ENCODE data around the gene CEPT1. TPM values are rescaled to one million over a fixed set of nuclear protein-coding genes. Genes with fewer than 3 reads are reported as not detected.

The CEPT1 gene
- total and polyA plus RNA-seq, 2 of the 4 experiments (the other 2 are of a cell fraction) = 13.3 to 27.4 TPM

- Histone ChIP-seq H3K79me1 (ENCODE audit: low read depth in 1 of 2, low read length in 2 of 2) (no peaks in the 10 kb centered on the region), H2AFZ (replicated peaks; ENCODE audit: low read length, poor library complexity) (no peak overlapping the region), H3K9me1 (ENCODE audit: insufficient read depth, low read length) (no peaks in the 10 kb centered on the region), H3K4ac (ENCODE audit: low read depth, low read length) (no peak overlapping the region), H3K18ac (ENCODE audit: low read depth, low read length) (no peak overlapping the region), H2BK20ac (ENCODE audit: low read depth, low read length) (no peak overlapping the region), H2BK120ac (ENCODE audit: low read depth, low read length) (no peak overlapping the region), H4K20me1 (ENCODE audit: insufficient read depth, low read length) (no peaks in the 10 kb centered on the region), H2AK5ac (ENCODE audit: low read depth, low read length) (no peak overlapping the region), H3K27ac (ENCODE audit: insufficient read depth, low read length) (no peak overlapping the region), H3K56ac (ENCODE audit: extremely low read depth, insufficient read depth, low read length) (no peak overlapping the region), H4K8ac (ENCODE audit: low read depth in 2 of 2, low read length in 2 of 2) (no peak overlapping the region), H3K4me1 (ENCODE audit: control insufficient read depth, insufficient read depth, low read length) (peaks cover 12% of the 10 kb centered on the region), H3K9me3 (ENCODE audit: control insufficient read depth, insufficient read depth, low read length) (no peaks in the 10 kb centered on the region), H3K36me3 (ENCODE audit: control insufficient read depth, insufficient read depth, low read length) (no peaks in the 10 kb centered on the region), H2BK15ac (ENCODE audit: low read depth, low read length) (no peak overlapping the region), H2AK9ac (replicated peaks; ENCODE audit: low read depth, low read length, poor library complexity) (no peak overlapping the region), H4K5ac (ENCODE audit: low read depth, low read length) (no peak overlapping the region), H2BK5ac (ENCODE audit: low read depth, low read length, poor library complexity, severe bottlenecking) (no peak overlapping the region), H3K14ac (replicated peaks; ENCODE audit: low read depth, low read length) (no peak overlapping the region), H3K4me2 (ENCODE audit: low read depth, low read length) (no peak overlapping the region), H4K91ac (ENCODE audit: insufficient read depth, low read depth, low read length) (no peak overlapping the region), H3K23ac (ENCODE audit: low read depth, low read length) (no peak overlapping the region), H3K27me3 (ENCODE audit: control insufficient read depth, insufficient read depth, low read length) (no peaks in the 10 kb centered on the region), H3K9ac (ENCODE audit: low read depth, low read length) (no peak overlapping the region), H3K4me3 (ENCODE audit: insufficient read depth, low read depth, low read length) (no peak overlapping the region)
- no CpG with 5 or more reads among the region's 3 CpGs for WGBS, 2 experiments (ENCODE audit: extremely low coverage in 2 of 2, insufficient read length in 1 of 2)
- DNase-seq (no peak), ATAC-seq (ENCODE audit: low read depth) (no peak)
- ChIA-PET POLR2A (ENCODE audit: unreplicated experiment) (no interaction called here), CTCF (no interaction called here)
- in situ Hi-C loops (cut with MboI; ENCODE audit: low sequenced_read_pairs) (no loop called here), intact Hi-C loops (cut with micrococcal nuclease) (no loop called here), dilution Hi-C loops (cut with HindIII; ENCODE audit: low sequenced_read_pairs, unreplicated experiment) (no loop called here)
- no peak for TF ChIP-seq RAD21 (IDR thresholded peaks at IDR 0.05; ENCODE audit: low read length)
- no peak for TF ChIP-seq POLR2A (IDR thresholded peaks at IDR 0.05; ENCODE audit: low read depth, low read length)
- TF ChIP-seq MAZ (IDR thresholded peaks at IDR 0.05; ENCODE audit: borderline replicate concordance, low read depth, low read length) = no peak
- no peak for TF ChIP-seq NFE2L2 (IDR thresholded peaks at IDR 0.05; ENCODE audit: low read depth, low read length)
- no peak for TF ChIP-seq ELK1 (IDR thresholded peaks at IDR 0.05; ENCODE audit: borderline replicate concordance, low read depth, low read length)
- TF ChIP-seq FOS (IDR thresholded peaks at IDR 0.05; ENCODE audit: low read depth, low read length) = no peak
- no peak for TF ChIP-seq CEBPB (IDR thresholded peaks at IDR 0.05; ENCODE audit: low read depth, low read length)
- TF ChIP-seq RFX5 (IDR thresholded peaks at IDR 0.05; ENCODE audit: low read depth, low read length) = no peak
- no peak for TF ChIP-seq BHLHE40 (IDR thresholded peaks at IDR 0.05; ENCODE audit: low read depth, low read length)
- TF ChIP-seq CTCF (conservative IDR thresholded peaks at IDR 0.05; ENCODE audit: low read depth, low read length) = no peak
- no peak for TF ChIP-seq CHD1 (IDR thresholded peaks at IDR 0.05; ENCODE audit: low read depth, low read length)
- TF ChIP-seq MAFK (IDR thresholded peaks at IDR 0.05; ENCODE audit: low read depth, low read length) = no peak
- TF ChIP-seq SMC3 (IDR thresholded peaks at IDR 0.05; ENCODE audit: low read depth, low read length) = no peak
- TF ChIP-seq USF2 (IDR thresholded peaks at IDR 0.05; ENCODE audit: low read depth, low read length) = no peak
- no peak for TF ChIP-seq RCOR1 (IDR thresholded peaks at IDR 0.05; ENCODE audit: insufficient replicate concordance, low read length)
- no TSS peak for BruUV-seq (replicated peaks)
These were observed 92.1 kb downstream of the CEPT1 start for GRCh38 chr1:111232134-111232533.

All from IMR-90 (cell line).